GM19023 (cell line): ENCODE data around the gene KRT8.
"Not testable (repeated sequence)": the region's sequence is repeated elsewhere in the genome, so short reads cannot be mapped to it uniquely, and the experiment has no call there.

Experiments
- ATAC-seq: cut with Tn5 transposase; IDR thresholded peaks from one replicate; pipeline ENCODE4 v1.9.1; 2021; ENCODE audit warnings: mild to moderate bottlenecking, moderate library complexity; ENCODE audit not compliant: unreplicated experiment

Gene KRT8

GRCh38 chr12:52901715-52902541 lies 2.9 kb downstream of the KRT8 start:
- no peak for ATAC-seq

GRCh38 chr12:52900896-52901714 lies 3.8 kb downstream of the KRT8 start:
- no peak for ATAC-seq

- no peak for ATAC-seq
Observed at GRCh38 chr12:52900166-52900895, 4.5 kb downstream of the KRT8 start.

GRCh38 chr12:52899338-52900035 lies 5.4 kb downstream of the KRT8 start:
- ATAC-seq: no peak

GRCh38 chr12:52896190-52897100 lies 8.4 kb downstream of the KRT8 start:
- no peak for ATAC-seq

GRCh38 chr12:52895726-52896189 lies 9.1 kb downstream of the KRT8 start:
- ATAC-seq: no peak

- no peak for ATAC-seq
Observed at GRCh38 chr12:52892974-52893373, 11.9 kb downstream of the KRT8 start.

- no peak for ATAC-seq
Observed at GRCh38 chr12:52892207-52892852, 12.5 kb downstream of the KRT8 start.

- no peak for ATAC-seq
Observed at GRCh38 chr12:52891044-52891443, 13.8 kb downstream of the KRT8 start.

- no peak for ATAC-seq
Observed at GRCh38 chr12:52890417-52890816, 14.5 kb downstream of the KRT8 start.

- no peak for ATAC-seq
Observed at GRCh38 chr12:52884526-52885293, 20.2 kb downstream of the KRT8 start.

GRCh38 chr12:52880499-52880898 lies 24.4 kb downstream of the KRT8 start:
- not testable (repeated sequence) for ATAC-seq

- no peak for ATAC-seq
Observed at GRCh38 chr12:52879394-52880351, 25.2 kb downstream of the KRT8 start.

GRCh38 chr12:52878507-52879393 lies 26.1 kb downstream of the KRT8 start:
- no peak for ATAC-seq

- ATAC-seq: no peak
Observed at GRCh38 chr12:52877242-52877641, 27.6 kb downstream of the KRT8 start.

GRCh38 chr12:52876372-52876771 lies 28.5 kb downstream of the KRT8 start:
- no peak for ATAC-seq
